DMS53 treated with DMSO at 0.1 percent for 48 hours (cell line): ENCODE measurements around the gene SPTSSB.

Experiments
- DNase-seq: peaks from one replicate; lab custom pipeline; 2025; ENCODE audit not compliant: unreplicated experiment; lab: John Stamatoyannopoulos, UW

SPTSSB gene

DNA sequence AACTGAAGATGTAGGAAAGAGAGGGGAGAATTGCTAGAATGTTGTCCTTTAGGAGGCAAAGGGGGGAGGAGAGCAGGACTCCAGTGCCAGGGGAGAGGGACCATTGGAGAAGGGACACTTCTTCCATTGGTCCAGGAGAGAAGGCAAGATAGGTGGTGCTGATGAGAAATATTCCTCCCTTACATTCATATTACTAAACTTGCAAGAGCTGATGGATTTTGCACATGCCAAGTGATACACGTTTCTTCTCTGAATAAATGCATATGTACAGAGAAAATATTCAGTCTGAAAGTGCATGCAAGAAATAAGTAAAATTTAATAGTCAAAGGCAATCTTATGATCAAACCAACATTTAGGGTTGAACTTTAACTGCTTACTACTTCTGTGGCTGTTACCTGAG lies 21.5 kb upstream of the SPTSSB start:
- no peak for DNase-seq

GRCh38 chr3:161390200-161390599 lies 18.9 kb upstream of the SPTSSB start:
- DNase-seq, result no peak

GRCh38 chr3:161389445-161390035 lies 18.2 kb upstream of the SPTSSB start:
- no peak for DNase-seq

DNA sequence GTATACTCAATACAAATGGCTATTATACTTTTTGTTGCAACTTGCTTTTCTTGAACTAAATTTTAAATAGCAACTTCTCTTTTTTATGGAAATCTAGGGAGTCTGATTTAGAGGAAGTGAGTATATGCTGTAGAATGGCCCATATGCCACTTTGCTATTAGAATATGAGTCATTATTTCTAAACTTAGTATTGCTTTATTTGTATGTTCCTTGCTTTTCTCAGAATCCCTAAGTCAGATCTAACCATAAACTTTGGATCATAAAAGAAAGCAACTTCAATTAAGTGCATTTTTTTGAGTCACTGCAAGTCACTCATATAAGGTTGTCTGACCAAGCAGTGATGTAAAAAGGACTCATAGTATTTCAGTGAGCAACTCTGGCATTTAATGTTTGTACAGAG lies 17.5 kb upstream of the SPTSSB start:
- no peak for DNase-seq

DNA sequence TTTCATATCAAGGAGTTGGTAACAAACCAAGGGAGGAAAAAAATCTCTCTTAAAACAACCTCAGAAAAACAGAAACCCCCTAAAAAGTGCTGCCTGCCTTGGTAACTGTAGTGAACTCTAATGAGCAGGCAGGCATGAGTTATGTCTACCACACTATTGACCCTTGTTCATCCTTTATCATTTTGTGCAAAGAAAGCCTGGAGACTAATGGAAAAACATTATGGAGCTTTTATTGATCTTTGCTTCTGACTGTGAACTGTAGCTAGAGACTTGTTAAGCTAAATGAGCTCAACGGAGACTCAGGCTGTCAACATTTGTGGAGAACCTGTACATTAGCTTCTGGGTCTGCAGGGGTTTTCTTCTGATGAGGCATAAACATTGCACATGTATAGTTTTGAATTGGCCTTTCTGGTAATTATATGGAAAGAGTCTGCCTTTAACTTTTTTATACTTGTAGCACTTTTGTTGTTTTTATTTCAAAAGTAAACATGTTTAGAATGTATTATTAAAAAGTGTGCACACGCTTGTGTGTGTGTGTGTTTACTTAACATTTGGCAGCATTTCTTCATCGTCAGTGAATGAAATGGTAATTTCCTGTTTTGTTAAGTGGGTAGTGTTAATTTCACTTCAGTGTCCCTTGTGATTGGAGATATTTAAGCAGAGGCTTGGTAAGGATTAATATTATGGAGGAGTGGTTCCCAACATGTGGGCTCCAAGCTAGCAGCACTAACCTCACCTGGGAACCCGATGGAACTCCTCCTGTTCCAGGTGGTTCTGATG lies 15.9 kb upstream of the SPTSSB start:
- DNase-seq, result no peak

GRCh38 chr3:161372321-161373260 lies 1.3 kb upstream of the SPTSSB start:
- DNase-seq, result peak; percentile 17

DNA sequence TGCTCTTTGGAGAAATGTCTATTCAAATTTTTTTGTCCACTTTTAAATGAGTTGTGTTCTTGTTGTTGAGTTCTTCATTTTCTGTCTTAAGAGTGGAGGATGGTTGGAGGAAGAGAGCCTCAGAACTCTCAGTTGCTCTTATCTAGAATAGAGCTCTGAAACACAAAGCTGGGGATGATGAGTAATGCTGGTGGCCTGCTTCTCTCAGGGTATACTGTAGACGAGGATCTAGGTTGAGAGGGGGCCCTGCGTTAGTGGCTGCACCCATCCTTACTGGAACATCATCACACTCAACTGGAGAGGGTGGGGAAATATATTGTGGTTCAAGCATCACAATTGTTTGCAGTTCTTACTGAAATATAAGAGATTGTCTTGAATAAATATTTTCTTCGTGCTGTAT lies 1.8 kb downstream of the SPTSSB start:
- DNase-seq, result no peak

DNA sequence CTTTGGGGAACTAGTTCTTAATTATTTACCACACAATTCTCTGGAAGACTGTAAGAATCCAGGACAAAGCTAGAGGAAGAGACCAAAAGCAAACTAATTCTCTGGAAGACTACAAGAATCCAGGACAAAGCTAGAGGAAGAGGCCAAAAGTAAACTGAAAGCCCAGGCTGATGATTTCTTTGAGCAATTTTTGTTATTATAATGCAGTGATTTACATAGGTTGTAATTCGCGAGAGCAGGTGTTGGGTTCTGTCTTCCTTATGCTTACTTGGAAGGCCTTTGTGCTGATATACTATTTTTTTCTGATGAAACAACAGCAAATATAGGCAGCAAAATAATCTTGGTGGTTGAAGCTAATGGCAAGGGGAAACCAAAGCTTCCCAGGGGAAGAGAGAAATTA lies 5.2 kb downstream of the SPTSSB start:
- no peak for DNase-seq

- no peak for DNase-seq
These were observed 12.8 kb downstream of the SPTSSB start for GRCh38 chr3:161358488-161358887.

GRCh38 chr3:161356287-161356686 lies 15.0 kb downstream of the SPTSSB start:
- DNase-seq, result no peak

- DNase-seq, result peak; percentile 39
These were observed 15.8 kb downstream of the SPTSSB start for GRCh38 chr3:161355508-161355907.

DNA sequence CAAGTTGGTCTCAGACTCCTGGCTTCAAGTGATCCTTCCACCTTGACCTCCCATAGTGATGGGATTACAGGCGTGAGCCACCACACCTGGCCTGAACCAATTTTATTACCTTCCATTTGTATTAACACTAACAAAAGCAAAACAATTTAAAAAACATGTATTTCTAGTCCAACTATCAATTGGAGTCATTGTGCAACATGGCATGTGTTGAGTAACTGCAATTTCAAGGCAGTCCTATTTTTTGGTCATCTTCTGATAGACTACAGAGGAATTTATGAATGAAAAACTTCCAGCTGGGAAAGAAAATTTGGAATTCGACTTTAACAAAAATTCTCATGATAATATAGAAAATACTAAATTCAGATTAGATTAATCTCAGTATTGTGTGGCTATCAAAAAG lies 16.8 kb downstream of the SPTSSB start:
- no peak for DNase-seq

- DNase-seq, result no peak
These were observed 20.0 kb downstream of the SPTSSB start for GRCh38 chr3:161351330-161351729.

DNA sequence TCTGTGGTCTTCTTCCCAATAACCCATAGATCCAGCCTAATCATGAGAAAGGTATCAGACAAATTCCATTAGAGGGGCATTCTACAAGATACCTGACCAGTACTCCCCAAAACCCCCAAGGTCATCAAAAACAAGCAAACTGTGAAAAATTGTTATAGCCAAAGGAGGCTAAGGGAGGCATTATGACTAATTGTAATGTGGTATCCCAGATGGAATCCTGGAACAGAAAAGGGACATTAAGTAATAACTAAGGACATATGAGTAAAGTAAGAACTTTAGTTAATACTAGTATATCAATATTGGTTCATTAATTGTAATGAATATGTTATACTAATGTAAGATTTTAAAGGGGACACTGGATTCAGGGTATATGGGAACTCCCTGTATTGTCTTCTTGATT lies 20.4 kb downstream of the SPTSSB start:
- DNase-seq, result no peak

- no peak for DNase-seq
These were observed 21.6 kb downstream of the SPTSSB start for GRCh38 chr3:161349529-161350312.

DNA sequence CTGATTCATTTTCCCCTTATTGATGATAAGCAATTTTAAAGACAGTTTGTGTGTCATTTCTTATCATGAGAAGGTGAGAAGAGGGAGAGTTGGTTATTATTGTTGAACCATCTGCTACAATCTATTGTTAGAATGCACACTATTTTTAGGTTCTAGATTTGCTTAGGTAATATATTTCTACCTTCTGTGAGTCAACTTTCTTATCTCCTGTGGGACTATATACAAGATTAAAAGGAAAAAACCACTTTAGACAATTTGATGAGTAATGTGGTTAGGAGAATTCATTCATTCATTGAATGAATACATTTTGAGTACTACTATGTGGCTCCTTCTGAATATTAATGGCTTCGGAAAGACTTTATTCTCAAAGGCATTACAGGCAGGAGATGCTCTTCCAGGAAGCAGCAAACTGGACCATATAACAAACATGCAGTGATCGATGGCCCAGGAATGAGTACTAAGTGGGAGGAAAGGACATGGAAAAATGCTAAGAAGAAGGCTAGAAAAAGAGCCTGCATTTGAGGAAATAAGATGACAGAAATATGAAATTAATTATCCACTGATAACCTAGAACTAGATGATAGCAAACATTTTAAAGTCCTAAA lies 22.4 kb downstream of the SPTSSB start:
- DNase-seq, result no peak

- DNase-seq, result no peak
These were observed 23.6 kb downstream of the SPTSSB start for GRCh38 chr3:161347726-161348125.

- DNase-seq, result no peak
These were observed 26.3 kb downstream of the SPTSSB start for GRCh38 chr3:161345023-161345422.

DNA sequence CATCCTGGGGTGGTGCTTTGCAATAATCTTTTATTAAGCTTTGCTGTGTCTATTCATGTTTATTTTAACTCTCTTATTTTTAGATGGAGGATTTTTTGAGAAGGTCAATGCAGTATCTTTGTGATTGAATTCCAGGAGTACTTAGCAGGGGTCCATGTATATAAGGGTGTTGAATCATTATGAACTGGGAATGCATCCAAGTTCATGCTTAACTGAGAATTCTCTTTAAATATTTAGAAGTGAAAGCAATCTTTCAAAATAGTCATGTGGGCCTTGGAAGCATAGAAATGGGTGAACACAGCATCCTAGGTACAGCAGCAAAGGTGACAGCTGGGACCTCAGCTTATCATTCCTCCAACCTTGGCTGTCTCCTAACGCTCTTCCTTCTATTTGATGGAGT lies 27.3 kb downstream of the SPTSSB start:
- no peak for DNase-seq

DNA sequence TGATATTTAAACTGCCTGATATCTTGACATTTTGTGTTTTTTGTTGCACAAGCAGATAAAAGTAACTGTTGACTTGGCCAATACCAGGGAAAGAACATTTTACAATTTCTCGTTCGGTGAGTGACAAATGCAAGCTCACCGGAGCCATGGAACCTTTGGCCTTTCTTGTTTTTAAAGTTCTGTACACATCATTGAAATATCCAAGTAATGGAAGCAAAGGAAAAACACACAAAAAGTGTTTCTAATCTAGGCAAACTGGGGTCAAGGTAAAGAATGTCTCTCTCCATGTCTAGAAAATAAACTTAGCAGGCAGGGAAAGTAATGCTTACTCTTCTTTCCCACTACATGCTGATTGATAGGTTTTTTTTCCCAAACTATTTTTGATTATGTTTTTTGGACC lies 27.8 kb downstream of the SPTSSB start:
- no peak for DNase-seq

GRCh38 chr3:161342629-161343028 lies 28.7 kb downstream of the SPTSSB start:
- DNase-seq, result no peak
